HG02870 (cell line): ENCODE results near the gene STAT3.
"Not testable (repeated sequence)": the region's sequence is repeated elsewhere in the genome, so short reads cannot be mapped to it uniquely, and the experiment has no call there.

Experiments used
- ATAC-seq: cut with Tn5 transposase; IDR thresholded peaks from one replicate; pipeline ENCODE4 v1.9.1; 2021; ENCODE audit warnings: mild to moderate bottlenecking, moderate library complexity; ENCODE audit not compliant: unreplicated experiment

Gene STAT3

GRCh38 chr17:42409523-42410318 lies 21.5 kb upstream of the STAT3 start:
- no peak for ATAC-seq

GRCh38 chr17:42408061-42408460 lies 19.8 kb upstream of the STAT3 start:
- ATAC-seq = no peak

- no peak for ATAC-seq
Observed at GRCh38 chr17:42407289-42407836, 19.1 kb upstream of the STAT3 start.

GRCh38 chr17:42406615-42407288 lies 18.5 kb upstream of the STAT3 start:
- ATAC-seq = no peak

GRCh38 chr17:42405963-42406495 lies 17.8 kb upstream of the STAT3 start:
- no peak for ATAC-seq

- ATAC-seq = no peak
Observed at GRCh38 chr17:42405076-42405475, 16.8 kb upstream of the STAT3 start.

GRCh38 chr17:42404326-42405055 lies 16.2 kb upstream of the STAT3 start:
- ATAC-seq = no peak

- ATAC-seq = no peak
Observed at GRCh38 chr17:42403150-42403549, 14.9 kb upstream of the STAT3 start.

GRCh38 chr17:42402117-42402516 lies 13.9 kb upstream of the STAT3 start:
- no peak for ATAC-seq

- ATAC-seq = not testable (repeated sequence)
Observed at GRCh38 chr17:42400844-42401375, 12.7 kb upstream of the STAT3 start.

- ATAC-seq = no peak
Observed at GRCh38 chr17:42399948-42400843, 12.0 kb upstream of the STAT3 start.

- ATAC-seq = no peak
Observed at GRCh38 chr17:42399121-42399520, 10.9 kb upstream of the STAT3 start.

GRCh38 chr17:42395601-42396000 lies 7.4 kb upstream of the STAT3 start:
- ATAC-seq = not testable (repeated sequence)

- ATAC-seq = no peak
Observed at GRCh38 chr17:42394838-42395237, 6.6 kb upstream of the STAT3 start.

- ATAC-seq = no peak
Observed at GRCh38 chr17:42392692-42393415, 4.6 kb upstream of the STAT3 start.

GRCh38 chr17:42391439-42391838 lies 3.2 kb upstream of the STAT3 start:
- ATAC-seq = not testable (repeated sequence)

GRCh38 chr17:42389899-42390298 lies 1.7 kb upstream of the STAT3 start:
- ATAC-seq = no peak

GRCh38 chr17:42389135-42389417 lies 834 bp upstream of the STAT3 start:
- peak; percentile 22 for ATAC-seq

- no peak for ATAC-seq
Observed at GRCh38 chr17:42387661-42388380, 421 bp downstream of the STAT3 start.
